Measurements from ENCODE around the gene SPTLC2. TPM values are rescaled to one million over a fixed set of nuclear protein-coding genes. Genes with fewer than 3 reads are reported as not detected.
"Not testable (repeated sequence)": the region's sequence is repeated elsewhere in the genome, so short reads cannot be mapped to it uniquely, and the experiment has no call there.

The SPTLC2 gene
- total RNA-seq, 1 donor = 36.7 TPM

DNA sequence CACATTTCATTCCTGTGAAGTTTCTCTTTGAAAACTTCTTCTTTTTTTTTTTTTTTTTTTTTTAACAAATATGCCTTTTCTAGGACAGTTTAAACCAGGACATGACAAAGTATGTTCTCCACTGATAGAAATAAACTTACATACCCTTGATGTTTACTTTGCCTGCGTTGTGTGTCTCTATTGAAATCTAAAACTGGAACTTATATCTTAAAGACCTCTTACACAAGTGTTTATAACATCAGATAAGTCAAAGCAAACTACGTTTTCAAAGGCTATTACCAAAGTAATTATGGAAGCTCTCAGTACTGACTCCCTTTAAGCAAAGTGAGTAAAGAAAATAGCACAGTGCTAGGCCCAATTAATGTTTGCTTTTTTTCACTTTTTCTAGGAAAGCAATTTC lies 87.2 kb downstream of the SPTLC2 start:
- TF ChIP-seq, protein P1, sequence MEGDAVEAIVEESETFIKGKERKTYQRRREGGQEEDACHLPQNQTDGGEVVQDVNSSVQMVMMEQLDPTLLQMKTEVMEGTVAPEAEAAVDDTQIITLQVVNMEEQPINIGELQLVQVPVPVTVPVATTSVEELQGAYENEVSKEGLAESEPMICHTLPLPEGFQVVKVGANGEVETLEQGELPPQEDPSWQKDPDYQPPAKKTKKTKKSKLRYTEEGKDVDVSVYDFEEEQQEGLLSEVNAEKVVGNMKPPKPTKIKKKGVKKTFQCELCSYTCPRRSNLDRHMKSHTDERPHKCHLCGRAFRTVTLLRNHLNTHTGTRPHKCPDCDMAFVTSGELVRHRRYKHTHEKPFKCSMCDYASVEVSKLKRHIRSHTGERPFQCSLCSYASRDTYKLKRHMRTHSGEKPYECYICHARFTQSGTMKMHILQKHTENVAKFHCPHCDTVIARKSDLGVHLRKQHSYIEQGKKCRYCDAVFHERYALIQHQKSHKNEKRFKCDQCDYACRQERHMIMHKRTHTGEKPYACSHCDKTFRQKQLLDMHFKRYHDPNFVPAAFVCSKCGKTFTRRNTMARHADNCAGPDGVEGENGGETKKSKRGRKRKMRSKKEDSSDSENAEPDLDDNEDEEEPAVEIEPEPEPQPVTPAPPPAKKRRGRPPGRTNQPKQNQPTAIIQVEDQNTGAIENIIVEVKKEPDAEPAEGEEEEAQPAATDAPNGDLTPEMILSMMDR (IDR thresholded peaks at IDR 0.05; ENCODE audit: insufficient read depth, low read length) = no peak
- no peak overlapping the region for H3K4me3 ChIP-seq (ENCODE audit: low read depth, low read length)
- no peak for DNase-seq (ENCODE audit: low read depth)

DNA sequence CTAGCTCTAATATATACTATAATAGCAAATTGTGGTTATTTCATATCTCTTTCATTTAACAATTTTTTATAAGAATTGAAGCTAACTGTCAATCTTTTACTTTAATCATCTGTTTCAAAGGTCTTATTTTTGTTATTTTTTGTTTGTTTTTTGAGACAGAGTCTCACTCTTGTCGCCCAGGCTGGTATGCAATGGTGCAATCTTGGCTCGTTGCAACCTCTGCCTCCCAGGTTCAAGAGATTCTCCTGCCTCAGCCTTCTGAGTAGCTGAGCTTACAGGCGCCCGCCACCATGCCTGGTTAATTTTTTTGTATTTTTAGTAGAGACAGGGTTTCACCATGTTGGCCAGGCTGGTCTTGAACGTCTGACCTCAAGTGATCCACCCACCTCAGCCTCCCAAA lies 87.7 kb downstream of the SPTLC2 start:
- H3K4me3 ChIP-seq (ENCODE audit: low read depth, low read length); DNase-seq (ENCODE audit: low read depth): not testable (repeated sequence)

DNA sequence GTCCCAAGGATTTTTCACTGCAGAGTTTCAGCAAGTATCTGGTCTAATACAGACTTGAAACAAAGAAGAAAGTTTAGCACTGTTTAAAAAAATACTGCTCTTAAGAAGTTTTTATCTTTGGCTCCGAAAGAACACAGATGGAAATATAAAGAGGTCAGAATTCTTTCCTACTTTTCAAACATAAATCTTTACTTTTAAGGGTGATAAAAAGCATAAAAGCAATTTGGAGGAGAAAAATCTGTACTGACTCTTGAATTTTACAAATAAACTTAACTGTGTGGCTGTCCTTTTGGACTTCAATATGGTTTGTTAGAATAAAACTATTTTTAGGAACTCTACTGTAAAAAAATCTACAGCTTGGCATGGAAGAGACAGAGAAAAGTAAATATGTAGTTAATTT lies 90.2 kb downstream of the SPTLC2 start:
- no peak overlapping the region for H3K4me3 ChIP-seq (ENCODE audit: low read depth, low read length)
- TF ChIP-seq, protein P1 (IDR thresholded peaks at IDR 0.05; ENCODE audit: insufficient read depth, low read length) = no peak
- no peak for DNase-seq (ENCODE audit: low read depth)

DNA sequence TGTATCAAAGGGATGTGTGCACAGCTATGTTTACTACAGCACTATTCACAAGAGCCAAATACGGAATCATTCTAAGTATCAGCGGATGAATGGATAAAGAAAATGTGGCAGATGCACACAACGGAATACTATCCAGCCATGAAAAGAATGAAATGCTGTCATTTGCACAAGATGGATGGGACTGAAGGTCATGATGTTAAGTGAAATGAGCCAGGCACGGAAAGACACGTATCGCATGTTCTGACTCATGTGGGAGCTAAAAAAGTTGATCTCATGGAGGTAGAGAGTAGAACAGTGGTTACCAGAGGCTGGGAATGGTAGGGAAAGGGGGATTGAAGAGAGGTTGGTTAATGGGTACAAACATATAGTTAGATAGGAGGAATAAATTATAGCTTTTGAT lies 91.9 kb downstream of the SPTLC2 start:
- TF ChIP-seq, protein P1 (IDR thresholded peaks at IDR 0.05; ENCODE audit: insufficient read depth, low read length) = no peak
- no peak overlapping the region for H3K4me3 ChIP-seq (ENCODE audit: low read depth, low read length)
- DNase-seq (ENCODE audit: low read depth) = no peak

DNA sequence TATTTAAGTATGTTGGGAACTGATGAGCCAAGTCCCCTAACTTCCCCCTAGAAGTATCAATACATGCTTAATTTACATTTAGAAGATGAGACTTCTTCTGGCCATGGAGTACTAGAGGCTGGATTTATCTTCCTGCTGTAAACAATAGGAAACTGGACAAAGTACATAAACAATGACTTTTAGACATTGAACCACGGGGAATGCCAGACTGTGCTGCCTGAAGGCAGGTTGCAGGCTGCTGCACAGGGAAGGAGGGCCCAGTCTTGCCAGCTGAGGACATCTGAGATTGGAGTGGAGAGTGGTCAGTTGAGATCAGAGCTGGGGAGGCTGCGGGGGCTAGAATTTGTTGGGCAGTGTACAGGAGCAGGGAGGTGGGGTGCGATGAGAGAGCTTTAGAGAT lies 93.3 kb downstream of the SPTLC2 start:
- TF ChIP-seq, protein P1 (IDR thresholded peaks at IDR 0.05; ENCODE audit: insufficient read depth, low read length) = no peak
- no peak overlapping the region for H3K4me3 ChIP-seq (ENCODE audit: low read depth, low read length)
- no peak for DNase-seq (ENCODE audit: low read depth)

DNA sequence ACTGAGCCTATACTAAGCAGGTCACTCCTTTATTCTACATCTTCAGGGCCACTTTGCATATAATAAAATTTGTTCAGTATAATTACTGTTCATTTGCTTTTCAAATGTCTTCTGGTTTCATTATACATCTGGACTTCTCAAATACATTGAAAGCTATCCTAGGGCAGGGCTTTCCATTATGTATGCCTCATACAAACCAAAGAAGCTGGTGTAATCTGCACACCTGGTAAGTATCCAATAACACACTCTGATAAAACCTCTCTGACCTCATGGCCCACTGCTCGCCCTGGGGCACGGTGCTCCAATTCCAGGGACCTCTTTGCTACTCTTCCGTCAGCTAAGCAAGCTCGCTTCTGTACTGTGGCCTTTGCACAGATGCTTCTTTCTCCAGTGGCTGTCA lies 95.9 kb downstream of the SPTLC2 start:
- TF ChIP-seq, protein P1 (IDR thresholded peaks at IDR 0.05; ENCODE audit: insufficient read depth, low read length) = no peak
- no peak for DNase-seq (ENCODE audit: low read depth)
- no peak overlapping the region for H3K4me3 ChIP-seq (ENCODE audit: low read depth, low read length)

DNA sequence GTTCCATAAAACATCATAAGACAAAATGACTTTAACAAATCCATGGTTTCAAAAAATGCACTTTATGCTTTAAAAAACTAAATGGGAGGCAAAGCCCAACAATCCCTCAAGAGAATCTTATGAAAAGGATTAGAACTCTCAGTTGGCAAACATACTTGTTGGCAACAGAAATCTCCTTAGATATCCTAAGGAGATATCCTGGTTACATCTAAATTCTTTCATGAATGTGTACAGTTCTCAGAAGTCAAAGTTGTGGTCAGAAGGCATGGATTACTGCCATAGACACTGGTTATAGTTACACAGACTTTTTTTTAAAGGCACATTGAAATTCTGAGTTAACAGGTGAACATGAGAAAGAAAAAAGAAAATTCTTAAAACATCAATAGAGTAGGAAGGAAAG lies 100.3 kb downstream of the SPTLC2 start:
- TF ChIP-seq, protein P1 (IDR thresholded peaks at IDR 0.05; ENCODE audit: insufficient read depth, low read length) = no peak
- peak; percentile 25 for DNase-seq (ENCODE audit: low read depth)
- no peak overlapping the region for H3K4me3 ChIP-seq (ENCODE audit: low read depth, low read length)

All from fibroblast of the aortic adventitia (primary cell).